GM12878 (cell line): Measurements from ENCODE around the gene GAB1. TPM values are rescaled to one million over a fixed set of nuclear protein-coding genes. Genes with fewer than 3 reads are reported as not detected.

Experiments used
- ATAC-seq: fragments of 200-7000 bp; cut with Tn5 transposase; 3 replicates; pipeline ENCODE4 v1.9.1; 2020; ENCODE audit warnings: mild to moderate bottlenecking, moderate library complexity
- BruUV-seq: library from RNA; stranded (reverse); fragments of 400-500 nt; replicated peaks from 2 replicates; lab custom pipeline; 2021; lab: Mats Ljungman, UMichigan
- CTCF ChIA-PET: fragments of 300-600 bp; sonication (Branson Sonifier 250); formaldehyde crosslinking; extraction: SDS; loops from one replicate; lab custom pipeline; 2021; ENCODE audit warnings: inconsistent platforms; lab: Yijun Ruan, JAX
- POLR2A ChIA-PET: fragments of 350-600 bp; formaldehyde crosslinking; extraction: SDS; loops from one replicate; lab custom pipeline; 2021; ENCODE audit warnings: inconsistent platforms; lab: Charles Lee
- RAD21 ChIA-PET: fragments of 300-600 bp; sonication (Branson Sonifier 250); formaldehyde crosslinking; loops from one replicate; lab custom pipeline; 2023; ENCODE audit warnings: antibody characterized with exemption; ENCODE audit not compliant: unreplicated experiment; lab: Charles Lee
- SMC1A ChIA-PET: fragments of 300-600 bp; sonication (Branson Sonifier 250); formaldehyde crosslinking; loops from one replicate; lab custom pipeline; 2023; ENCODE audit not compliant: unreplicated experiment, uncharacterized antibody; lab: Charles Lee
- DNase-seq: peaks from one replicate; pipeline ENCODE4 v3.0.0-alpha.2; 2011; ENCODE audit warnings: low read depth, low spot score
- FAIRE-seq: peaks from 3 replicates; lab custom pipeline; 2011; peaks lifted over from hg19 to GRCh38; lab: Jason Lieb, UNC
- H2AFZ ChIP-seq: 2 replicates; pipeline ENCODE4 v1.6.0; 2011; ENCODE audit warnings: low read depth, low read length, control low read depth; ENCODE audit not compliant: control insufficient read depth
- H3K27ac ChIP-seq: 2 replicates; pipeline ENCODE4 v1.5.1; 2011; ENCODE audit warnings: control low read depth; ENCODE audit not compliant: control insufficient read depth, insufficient read depth
- H3K27me3 ChIP-seq, 2 experiments: replicated peaks in 1 of 2; 2 replicates each; pipeline versions ENCODE4 v1.6.0 to v1.6.1; 2011; ENCODE audit warnings: low read length in 1 of 2; ENCODE audit not compliant: control insufficient read depth in 2 of 2, insufficient read depth in 2 of 2
- H3K36me3 ChIP-seq, 2 experiments: 2 replicates each; pipeline ENCODE4 v1.5.1; 2011; ENCODE audit warnings: low read length in 1 of 2; ENCODE audit not compliant: control insufficient read depth in 2 of 2, insufficient read depth in 2 of 2
- H3K4me1 ChIP-seq: 2 replicates; pipeline ENCODE4 v1.6.1; 2011; ENCODE audit warnings: mild to moderate bottlenecking, low read length, moderate library complexity, mixed read lengths; ENCODE audit not compliant: control insufficient read depth, insufficient read depth
- H3K4me2 ChIP-seq: 2 replicates; pipeline ENCODE4 v1.6.0; 2011; ENCODE audit warnings: control low read depth; ENCODE audit not compliant: control insufficient read depth, insufficient read depth
- H3K4me3 ChIP-seq: fragments of 200-600 bp; sonication (generic); 2 replicates; pipeline ENCODE4 v1.5.1; 2016
- H3K79me2 ChIP-seq: 2 replicates; pipeline ENCODE4 v1.6.0; 2011; ENCODE audit warnings: low read length; ENCODE audit not compliant: control insufficient read depth, insufficient read depth
- H3K9ac ChIP-seq: 2 replicates; pipeline ENCODE4 v1.8.0; 2011; ENCODE audit warnings: low read length, control low read depth, mixed read lengths; ENCODE audit not compliant: control insufficient read depth, insufficient read depth
- H3K9me3 ChIP-seq: replicated peaks from 3 replicates; pipeline ENCODE4 v1.5.1; 2011; ENCODE audit warnings: mild to moderate bottlenecking, low read length; ENCODE audit not compliant: control insufficient read depth, insufficient read depth
- H4K20me1 ChIP-seq: 2 replicates; pipeline ENCODE4 v1.6.0; 2011; ENCODE audit not compliant: control insufficient read depth, insufficient read depth
- FOXM1 ChIP-seq: IDR thresholded peaks from 2 replicates; pipeline ENCODE4 v1.6.1; 2012; ENCODE audit warnings: low read depth, mild to moderate bottlenecking, inconsistent platforms, low read length, moderate library complexity
- IKZF1 ChIP-seq: fragments of 450-650 bp; conservative IDR thresholded peaks from 2 replicates; pipeline ENCODE4 v1.6.1; 2017; ENCODE audit warnings: antibody characterized with exemption, mild to moderate bottlenecking
- IKZF2 ChIP-seq, 2 experiments: fragments of 450-650 bp; IDR thresholded peaks; 2 replicates each; pipeline ENCODE4 v1.6.1; 2017; ENCODE audit warnings: mild to moderate bottlenecking in 2 of 2, moderate library complexity in 2 of 2
- MEF2B ChIP-seq: fragments of 450-650 bp; IDR thresholded peaks from 2 replicates; pipeline ENCODE4 v1.6.1; 2018; ENCODE audit warnings: mild to moderate bottlenecking, moderate library complexity; ENCODE audit not compliant: partially characterized antibody, poor library complexity, severe bottlenecking
- MTA2 ChIP-seq: fragments of 450-650 bp; IDR thresholded peaks from 2 replicates; pipeline ENCODE4 v1.6.1; 2016; ENCODE audit warnings: low read depth, mild to moderate bottlenecking, moderate library complexity
- RUNX3 ChIP-seq: IDR thresholded peaks from 2 replicates; pipeline ENCODE4 v1.6.1; 2012; ENCODE audit warnings: low read length, inconsistent platforms
- YBX1 ChIP-seq: fragments of 450-650 bp; IDR thresholded peaks from 2 replicates; pipeline ENCODE4 v1.6.1; 2016; ENCODE audit warnings: antibody characterized with exemption
- WGBS: methylation state at CpG from one replicate; pipeline ENCODE4 v1.1.6; 2016; ENCODE audit warnings: low lambda C conversion rate; ENCODE audit not compliant: insufficient replicate concordance, insufficient coverage; ENCODE audit errors: missing lambda C conversion rate; 5-methylcytosine and 5-hydroxymethylcytosine counted together
- in situ Hi-C: fragments of 300-500 bp; cut with MboI; formaldehyde crosslinking; loops from 9 replicates; pipeline ENCODE4 v1.14.3; 2018; ENCODE audit warnings: mixed read lengths
- intact Hi-C: fragments of 100-400 bp; cut with micrococcal nuclease; formaldehyde crosslinking; loops from one replicate; pipeline ENCODE4 v1.14.2; 2022; ENCODE audit not compliant: unreplicated experiment
- polyA plus RNA-seq, 11 experiments: library from polyadenylated mRNA; depleted of rRNA in 4 of 11; unstranded in 6 of 11; stranded (reverse) in 5 of 11; fragments of >200 nt; fragmentation: Nextera tagmentation in 4 of 11; fragmentation: Illumina TruSeq in 1 of 11; extraction: Ambion mirVana in 4 of 11; extraction: Trizol in 1 of 11; gene quantifications; 1 replicate in 1 of 11; 2 replicates in 10 of 11; pipeline versions ENCODE4 v1.2.1 to v1.2.3, GENCODE V29; 2011 to 2016; ENCODE audit warnings: inconsistent platforms in 2 of 11, missing spikeins in 2 of 11, low read depth in 1 of 11
- total RNA-seq, 4 experiments: library from RNA; depleted of rRNA in 3 of 4; stranded (reverse); fragments of >200 nt in 3 of 4; fragmentation: Illumina TruSeq in 1 of 4; extraction: Trizol in 1 of 4; gene quantifications; 2 replicates each; pipeline versions ENCODE4 v1.2.1 to v1.2.3, GENCODE V29; 2013 to 2021

GAB1 gene
- total and polyA plus RNA-seq, 10 of the 15 experiments (the other 5 are each of a cell fraction or from before 2014, with no cell fraction given), result 0.37 to 5.3 (median 3.2) TPM

- Histone ChIP-seq H3K4me2 (peak overlapping the region; percentile 32; the same call in 1 of the 2 replicates), H2AFZ (no peak overlapping the region), H3K79me2 (no peaks in the 10 kb centered on the region), H3K4me3 (no peak overlapping the region), H3K4me1 (peaks cover 21% of the 10 kb centered on the region), H3K36me3 (no peaks in the 10 kb centered on the region), H3K27me3 (no peaks in the 10 kb centered on the region), H3K9ac (no peak overlapping the region), H4K20me1 (no peaks in the 10 kb centered on the region), H3K27ac (peak overlapping the region; percentile 22), H3K9me3 (no peaks in the 10 kb centered on the region)
- intact Hi-C loops, result loop anchor here (5.0 kb wide), 1 partner anchor 170 kb away; no protein-coding TSS in a partner anchor
- 94% methylated on average over 1 of the region's 1 CpG for WGBS
- peak; percentile 38 for ATAC-seq
- POLR2A ChIA-PET, result interaction anchor here (0.6 to 10.0 kb wide), 4 partner anchors 15 to 148 kb away, joined by 3 to 94 read pairs (median 8); partner anchors contain the start of gene GAB1
- no TSS peak for BruUV-seq
- RAD21 ChIA-PET, result interaction anchor here (0.6 to 4.9 kb wide), 5 partner anchors 13 to 20 kb away, joined by 3 to 61 read pairs (median 9); partner anchors contain the start of gene GAB1
- DNase-seq, result no peak
- CTCF ChIA-PET, result interaction anchor here (1.3 to 9.1 kb wide), 5 partner anchors 9 to 28 kb away, joined by 3 to 76 read pairs (median 8); partner anchors contain the start of gene GAB1
- peak; percentile 43; the same call in 1 of the 2 replicates for TF ChIP-seq RUNX3
- no peak for TF ChIP-seq MEF2B
- TF ChIP-seq IKZF2 (IDR thresholded peaks at IDR 0.05), result peak in 1 of 2 experiments; percentile 36; a peak in 1 of 4 replicates
- TF ChIP-seq FOXM1, result peak; percentile 24; the same call in 1 of the 2 replicates
- TF ChIP-seq MTA2, result 0 out of 2 replicates have a peak, but pooled peaks have one; percentile 22
- TF ChIP-seq YBX1, result no peak
- 0 out of 2 replicates have a peak, but pooled peaks have one; percentile 35 for TF ChIP-seq IKZF1
- no peak for FAIRE-seq
- SMC1A ChIA-PET, result interaction anchor here (0.7 to 4.2 kb wide), 9 partner anchors 10 to 61 kb away, joined by 3 to 55 read pairs (median 6); partner anchors contain the start of gene GAB1
- in situ Hi-C loops, result no loop called here
These were observed 20.6 kb downstream of the GAB1 start for GRCh38 chr4:143357161-143357845.
